Keratinocyte (primary cell): Measurements from ENCODE around the gene LRRN3. TPM values are rescaled to one million over a fixed set of nuclear protein-coding genes. Genes with fewer than 3 reads are reported as not detected.

Experiments
- DNase-seq: peaks from one replicate; pipeline ENCODE4 v3.0.0-alpha.2; 2011; ENCODE audit warnings: low read depth, missing footprints, low spot score
- FAIRE-seq: peaks from 2 replicates; lab custom pipeline; 2011; peaks lifted over from hg19 to GRCh38; lab: Jason Lieb, UNC
- H2AFZ ChIP-seq: 2 replicates; pipeline ENCODE4 v1.6.0; 2012; ENCODE audit warnings: low read length, control low read depth, inconsistent platforms; ENCODE audit not compliant: control insufficient read depth
- H3K27ac ChIP-seq: 2 replicates; pipeline ENCODE4 v1.5.1; 2011; ENCODE audit warnings: low read length; ENCODE audit not compliant: control insufficient read depth, insufficient read depth
- H3K27me3 ChIP-seq: 3 replicates; pipeline ENCODE4 v1.6.0; 2011; ENCODE audit warnings: low read length; ENCODE audit not compliant: control insufficient read depth, insufficient read depth; ENCODE audit errors: extremely low read depth
- H3K36me3 ChIP-seq, 2 experiments: 2 replicates in 1 of 2; 3 replicates in 1 of 2; pipeline ENCODE4 v1.5.1; 2011; ENCODE audit warnings: low read length in 2 of 2, mild to moderate bottlenecking in 1 of 2; ENCODE audit not compliant: control insufficient read depth in 2 of 2, insufficient read depth in 2 of 2; ENCODE audit errors: extremely low read depth in 1 of 2
- H3K4me1 ChIP-seq: 3 replicates; pipeline ENCODE4 v1.5.1; 2011; ENCODE audit warnings: low read length; ENCODE audit not compliant: control insufficient read depth, insufficient read depth; ENCODE audit errors: extremely low read depth
- H3K4me2 ChIP-seq: 3 replicates; pipeline ENCODE4 v1.6.0; 2011; ENCODE audit warnings: low read depth, low read length; ENCODE audit not compliant: control insufficient read depth, insufficient read depth; ENCODE audit errors: extremely low read depth
- H3K4me3 ChIP-seq, 3 experiments: fragments of 200-600 bp in 1 of 3; sonication (generic) in 1 of 3; 2 replicates in 2 of 3; 3 replicates in 1 of 3; pipeline ENCODE4 v1.5.1; 2011 to 2016; ENCODE audit warnings: low read length in 3 of 3, mild to moderate bottlenecking in 3 of 3, control low read depth in 2 of 3, inconsistent platforms in 1 of 3, low read depth in 1 of 3, mixed read lengths in 1 of 3, mixed run types in 1 of 3, moderate library complexity in 1 of 3; ENCODE audit not compliant: control insufficient read depth in 2 of 3, insufficient read depth in 2 of 3; ENCODE audit errors: extremely low read depth in 1 of 3
- H3K79me2 ChIP-seq: 2 replicates; pipeline ENCODE4 v1.6.0; 2012; ENCODE audit warnings: low read length; ENCODE audit not compliant: control insufficient read depth, insufficient read depth
- H3K9ac ChIP-seq: 3 replicates; pipeline ENCODE4 v1.6.0; 2011; ENCODE audit warnings: low read length; ENCODE audit not compliant: control insufficient read depth, insufficient read depth; ENCODE audit errors: extremely low read depth
- H3K9me1 ChIP-seq: 3 replicates; pipeline ENCODE4 v1.6.0; 2011; ENCODE audit warnings: low read length; ENCODE audit not compliant: control insufficient read depth, insufficient read depth; ENCODE audit errors: extremely low read depth
- H3K9me3 ChIP-seq: 2 replicates; pipeline ENCODE4 v1.5.1; 2012; ENCODE audit warnings: low read depth, low read length; ENCODE audit not compliant: control insufficient read depth
- H4K20me1 ChIP-seq: 3 replicates; pipeline ENCODE4 v1.6.0; 2011; ENCODE audit warnings: low read length; ENCODE audit not compliant: control insufficient read depth, insufficient read depth; ENCODE audit errors: extremely low read depth
- CTCF ChIP-seq, 3 experiments: IDR thresholded peaks in 1 of 3; conservative IDR thresholded peaks in 1 of 3; optimal IDR thresholded peaks in 1 of 3; 2 replicates in 2 of 3; 3 replicates in 1 of 3; pipeline versions ENCODE3 to v1.5.1; 2011; ENCODE audit warnings: low read length in 3 of 3, mild to moderate bottlenecking in 3 of 3, moderate library complexity in 2 of 3, control low read depth in 1 of 3, inconsistent platforms in 1 of 3; ENCODE audit not compliant: insufficient read depth in 2 of 3; ENCODE audit errors: extremely low read depth in 1 of 3
- EZH2 ChIP-seq: IDR thresholded peaks from one replicate; pipeline ENCODE4 v1.6.1; 2012; ENCODE audit warnings: inconsistent platforms, mild to moderate bottlenecking, low read length, moderate library complexity
- dilution Hi-C: fragments of 300-500 bp; cut with MboI; formaldehyde crosslinking; loops from one replicate; pipeline ENCODE4 v1.7.0; 2020; ENCODE audit warnings: low sequenced_read_pairs; ENCODE audit not compliant: extremely low pct_ligation_motif_present
- polyA plus RNA-seq, 5 experiments: library from polyadenylated mRNA; depleted of rRNA in 3 of 5; stranded (reverse) in 3 of 5; stranded (forward) in 1 of 5; unstranded in 1 of 5; fragments of >200 nt; gene quantifications; 1 replicate in 1 of 5; 2 replicates in 3 of 5; 3 replicates in 1 of 5; pipeline versions ENCODE4 v1.2.1 to v1.2.3, GENCODE V29; 2011 to 2012; ENCODE audit warnings: missing spikeins in 2 of 5, low read depth in 1 of 5, low replicate concordance in 1 of 5

The LRRN3 gene
- polyA plus RNA-seq, 1 donor (not counting 4 experiments of a cell fraction or from before 2014, with no cell fraction given): not detected

DNA sequence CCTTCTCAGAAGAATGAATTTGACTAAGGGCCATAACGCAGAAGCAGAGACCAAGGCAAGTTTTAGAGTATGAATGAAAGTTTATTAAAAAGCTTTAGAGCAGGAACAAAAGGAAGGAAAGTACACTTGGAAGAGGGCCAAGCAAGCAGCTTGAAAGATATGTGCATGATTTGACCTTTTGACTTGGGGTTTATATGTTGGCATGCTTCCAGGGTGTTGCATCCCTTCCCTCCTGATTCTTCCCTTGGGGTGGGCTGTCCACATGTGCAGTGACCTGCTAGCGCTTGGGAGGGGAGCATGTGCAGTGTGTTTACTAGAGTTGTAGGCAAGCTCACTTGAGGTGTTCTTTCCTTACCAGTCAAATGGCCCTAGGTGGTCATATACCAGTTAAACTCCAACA is 37.9 kb upstream of the LRRN3 start:
- no peaks in the 10 kb centered on the region for H3K79me2 ChIP-seq
- H3K27ac ChIP-seq: no peak overlapping the region
- DNase-seq (no peak), FAIRE-seq (no peak)
- no peaks in the 10 kb centered on the region for H3K9me3 ChIP-seq
- no peaks in the 10 kb centered on the region for H3K9me1 ChIP-seq
- no peak overlapping the region for H2AFZ ChIP-seq
- H4K20me1 ChIP-seq: no peaks in the 10 kb centered on the region
- dilution Hi-C loops: no loop called here
- no peaks in the 10 kb centered on the region for H3K36me3 ChIP-seq
- no peak overlapping the region for H3K4me2 ChIP-seq
- no peaks in the 10 kb centered on the region for H3K4me1 ChIP-seq
- no peaks in the 10 kb centered on the region for H3K27me3 ChIP-seq
- H3K9ac ChIP-seq: no peak overlapping the region
- TF ChIP-seq CTCF (optimal IDR thresholded peaks at IDR 0.05 in 1 of 3, IDR thresholded peaks at IDR 0.05 in 1 of 3, conservative IDR thresholded peaks at IDR 0.05 in 1 of 3; ENCODE audit: extremely low read depth in 1 of 3, insufficient read depth in 2 of 3, low read length in 3 of 3): no peak
- TF ChIP-seq EZH2: no peak
- H3K4me3 ChIP-seq: no peak overlapping the region

GRCh38 chr7:111056371-111056770 is 34.6 kb upstream of the LRRN3 start:
- dilution Hi-C loops: no loop called here
- FAIRE-seq (no peak), DNase-seq (no peak)
- H3K36me3 ChIP-seq: no peaks in the 10 kb centered on the region
- H3K27me3 ChIP-seq: no peaks in the 10 kb centered on the region
- H3K4me3 ChIP-seq: no peak overlapping the region
- TF ChIP-seq EZH2: no peak
- TF ChIP-seq CTCF (optimal IDR thresholded peaks at IDR 0.05 in 1 of 3, IDR thresholded peaks at IDR 0.05 in 1 of 3, conservative IDR thresholded peaks at IDR 0.05 in 1 of 3; ENCODE audit: extremely low read depth in 1 of 3, insufficient read depth in 2 of 3, low read length in 3 of 3): no peak
- H3K79me2 ChIP-seq: no peaks in the 10 kb centered on the region
- H3K4me2 ChIP-seq: no peak overlapping the region
- H3K27ac ChIP-seq: no peak overlapping the region
- H2AFZ ChIP-seq: no peak overlapping the region
- no peaks in the 10 kb centered on the region for H4K20me1 ChIP-seq
- H3K9me3 ChIP-seq: no peaks in the 10 kb centered on the region
- H3K9ac ChIP-seq: no peak overlapping the region
- no peaks in the 10 kb centered on the region for H3K9me1 ChIP-seq
- H3K4me1 ChIP-seq: no peaks in the 10 kb centered on the region
